CMK (cell line): Measurements from ENCODE around the gene SIPA1L3.
A peak's percentile ranks its signal among the peaks of the same experiment; 100 is the strongest.

Source experiments
- DNase-seq: peaks from one replicate; pipeline ENCODE4 v3.0.0-alpha.2; 2010; ENCODE audit warnings: low read depth

SIPA1L3 gene

DNA sequence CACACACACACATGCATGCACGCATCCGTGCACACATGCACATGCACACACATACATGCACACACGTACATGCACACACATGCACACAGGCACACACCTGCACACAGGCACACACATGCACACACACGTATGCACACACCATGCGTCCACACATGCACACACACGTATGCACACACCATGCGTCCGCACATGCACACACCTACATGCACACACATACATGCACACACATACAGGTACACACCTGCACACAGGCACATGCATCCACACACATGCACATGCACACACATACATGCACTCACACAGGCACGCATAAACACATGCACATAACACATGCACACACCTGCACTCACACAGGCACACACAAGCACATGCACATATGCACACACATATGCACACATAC lies 204.9 kb downstream of the SIPA1L3 start:
- no peak for DNase-seq

- no peak for DNase-seq
Observed at GRCh38 chr19:38114651-38115050, 207.6 kb downstream of the SIPA1L3 start.

GRCh38 chr19:38115271-38115802 lies 208.3 kb downstream of the SIPA1L3 start:
- DNase-seq, result peak; percentile 38

- DNase-seq, result no peak
Observed at GRCh38 chr19:38118176-38118575, 211.2 kb downstream of the SIPA1L3 start.

GRCh38 chr19:38120471-38121025 lies 213.5 kb downstream of the SIPA1L3 start:
- peak; percentile 85 for DNase-seq

- no peak for DNase-seq
Observed at GRCh38 chr19:38122402-38123093, 215.5 kb downstream of the SIPA1L3 start.

DNA sequence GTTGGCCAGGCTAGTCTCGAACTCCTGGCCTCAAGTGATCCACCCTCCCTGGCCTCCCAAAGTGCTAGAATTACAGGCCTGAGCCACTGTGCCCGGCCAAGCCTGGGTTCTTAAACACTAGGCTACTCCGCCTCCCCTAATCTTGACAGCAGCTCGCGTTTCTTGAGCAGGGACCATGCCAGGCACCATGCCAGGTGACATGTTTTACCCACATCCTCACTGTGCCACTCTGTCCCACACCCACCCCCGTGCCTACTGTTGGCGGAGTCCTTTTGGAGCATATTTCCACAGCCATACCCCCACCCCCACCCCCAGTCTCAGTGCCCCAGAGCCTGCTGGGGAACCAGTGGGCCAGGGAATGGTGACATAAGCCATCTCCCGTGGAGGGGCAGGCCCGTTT lies 218.2 kb downstream of the SIPA1L3 start:
- no peak for DNase-seq

DNA sequence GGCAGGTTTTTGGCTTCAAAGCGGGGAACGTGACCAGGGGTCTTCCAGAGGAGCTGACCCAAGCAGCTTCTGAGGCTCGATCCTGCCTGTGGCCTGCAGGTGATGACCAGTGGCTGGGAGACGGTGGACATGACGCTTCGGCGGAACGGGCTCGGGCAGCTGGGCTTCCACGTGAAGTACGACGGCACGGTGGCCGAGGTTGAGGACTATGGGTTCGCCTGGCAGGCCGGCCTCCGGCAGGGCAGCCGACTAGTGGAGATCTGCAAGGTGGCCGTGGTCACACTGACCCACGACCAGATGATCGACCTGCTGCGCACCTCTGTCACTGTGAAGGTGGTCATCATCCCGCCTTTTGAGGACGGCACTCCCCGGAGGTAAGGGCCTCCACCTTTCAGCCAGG lies 223.4 kb downstream of the SIPA1L3 start:
- no peak for DNase-seq

DNA sequence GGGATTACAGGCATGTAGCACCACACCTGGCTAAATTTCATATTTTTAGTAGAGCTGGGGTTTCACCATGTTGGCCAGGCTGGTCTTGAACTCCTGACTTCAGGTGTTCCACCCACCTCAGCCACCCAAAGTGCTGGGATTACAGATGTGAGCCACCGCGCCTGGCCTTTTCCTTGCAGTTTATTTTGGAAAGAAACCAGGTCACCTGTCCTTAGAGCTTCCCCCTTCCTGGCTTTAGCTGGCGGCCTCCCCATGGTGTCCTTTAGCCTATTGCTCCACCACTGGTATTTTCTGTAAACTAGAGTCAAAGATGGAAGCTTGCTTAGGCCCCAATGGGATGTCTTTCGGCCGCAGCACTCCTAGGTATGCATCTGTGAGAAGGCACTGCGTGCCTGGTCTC lies 225.8 kb downstream of the SIPA1L3 start:
- no peak for DNase-seq

DNA sequence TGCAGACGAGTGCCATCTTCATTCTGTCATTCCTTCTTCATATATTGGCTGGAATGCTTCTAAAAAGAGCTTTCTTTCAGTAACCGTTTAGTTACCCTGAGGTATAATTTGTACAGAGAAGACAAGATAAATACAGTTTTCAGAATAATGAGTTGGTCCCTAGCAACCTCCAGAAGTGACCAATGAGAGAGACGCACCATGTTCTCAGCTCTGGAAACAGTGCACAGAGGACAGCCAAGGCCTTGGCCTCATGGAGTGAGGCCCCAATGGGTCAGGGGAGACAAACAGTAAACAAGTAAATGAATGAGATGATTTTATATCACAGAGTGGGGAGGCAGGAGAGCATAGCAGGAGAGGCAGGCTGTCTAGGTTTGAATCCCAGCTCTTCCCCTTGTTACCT lies 226.3 kb downstream of the SIPA1L3 start:
- no peak for DNase-seq

- no peak for DNase-seq
Observed at GRCh38 chr19:38134540-38135149, 227.6 kb downstream of the SIPA1L3 start.

GRCh38 chr19:38135150-38135998 lies 228.4 kb downstream of the SIPA1L3 start:
- no peak for DNase-seq

GRCh38 chr19:38139122-38139521 lies 232.1 kb downstream of the SIPA1L3 start:
- no peak for DNase-seq

GRCh38 chr19:38141108-38141507 lies 234.1 kb downstream of the SIPA1L3 start:
- no peak for DNase-seq

DNA sequence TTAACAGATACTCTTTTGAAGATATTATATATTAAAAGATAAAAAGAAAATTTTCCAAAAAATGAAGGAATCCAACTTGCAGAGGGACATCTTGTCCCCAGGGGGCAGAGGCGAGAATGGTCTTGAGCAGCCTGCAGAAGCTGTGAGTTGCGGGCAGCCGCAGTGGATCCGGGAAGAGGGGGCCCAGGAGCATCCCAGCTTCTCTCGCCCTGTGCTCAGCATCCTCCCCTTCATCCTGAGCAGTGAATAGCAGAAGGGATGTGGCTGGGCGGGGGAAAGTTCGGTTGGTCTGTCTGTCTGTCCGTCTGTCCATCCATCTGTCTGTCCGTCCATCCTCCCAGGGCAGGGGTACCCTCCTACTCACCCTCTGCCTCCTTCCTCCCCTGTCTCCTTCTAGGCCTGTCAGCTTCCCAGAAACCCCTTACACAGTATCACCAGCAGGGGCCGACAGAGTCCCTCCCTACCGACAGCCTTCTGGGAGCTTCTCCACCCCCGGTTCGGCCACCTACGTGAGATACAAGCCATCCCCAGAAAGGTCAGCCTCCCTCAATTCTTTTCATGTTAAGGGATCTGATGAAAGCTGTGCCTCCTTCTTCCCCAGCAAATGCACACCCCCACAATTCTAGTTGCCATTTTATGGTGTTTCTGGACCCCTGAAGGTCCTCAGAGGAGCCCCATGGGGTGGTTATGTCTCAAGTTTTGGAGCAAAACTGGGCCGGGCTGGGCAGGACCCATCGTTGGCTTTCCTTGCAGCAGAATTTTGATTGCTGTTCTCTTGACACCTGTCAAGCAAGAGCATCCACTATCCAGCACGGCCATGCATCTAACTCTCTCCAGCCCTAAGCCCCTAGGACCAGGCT lies 235.4 kb downstream of the SIPA1L3 start:
- DNase-seq, result no peak

DNA sequence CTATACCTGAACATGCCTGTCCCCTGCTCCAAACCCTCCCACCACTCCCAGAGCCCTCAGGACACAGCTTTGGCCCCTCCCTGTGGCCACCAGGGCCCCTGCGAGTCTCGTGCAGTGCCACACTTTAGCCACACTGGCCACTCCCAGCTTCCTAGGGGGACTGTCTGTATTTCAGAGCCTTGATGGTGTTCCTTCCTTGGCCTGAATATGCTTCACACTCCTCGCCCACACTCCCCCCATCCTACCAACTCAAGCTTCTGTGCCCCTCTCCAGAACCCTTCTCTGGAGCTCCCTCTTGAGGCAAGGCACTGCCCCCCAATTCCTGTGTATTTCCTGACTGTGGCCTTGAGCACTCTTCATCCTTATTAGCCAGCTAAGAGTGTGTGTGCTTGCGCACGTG lies 236.8 kb downstream of the SIPA1L3 start:
- DNase-seq, result no peak

GRCh38 chr19:38144667-38145066 lies 237.7 kb downstream of the SIPA1L3 start:
- DNase-seq, result no peak

GRCh38 chr19:38145623-38146022 lies 238.6 kb downstream of the SIPA1L3 start:
- no peak for DNase-seq

DNA sequence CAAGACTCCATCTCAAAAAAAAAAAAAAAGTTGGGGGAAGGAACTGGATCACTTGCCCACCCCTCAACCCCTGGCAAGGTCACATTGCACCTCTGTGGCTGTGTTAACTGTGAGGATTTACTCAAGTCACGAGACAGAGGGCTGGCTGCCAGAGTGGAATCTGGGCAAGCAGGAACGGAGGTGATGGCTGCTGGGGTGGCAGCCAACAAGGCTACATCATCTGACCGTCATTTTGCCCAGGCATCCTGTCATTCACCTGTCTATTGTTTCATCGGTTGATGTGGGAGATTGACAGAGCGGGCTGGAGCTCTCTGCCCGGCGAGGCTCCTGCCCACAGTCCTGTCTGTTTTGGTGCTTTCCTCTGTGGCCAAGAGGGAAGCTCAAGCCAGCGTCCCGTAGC lies 241.3 kb downstream of the SIPA1L3 start:
- DNase-seq, result no peak

DNA sequence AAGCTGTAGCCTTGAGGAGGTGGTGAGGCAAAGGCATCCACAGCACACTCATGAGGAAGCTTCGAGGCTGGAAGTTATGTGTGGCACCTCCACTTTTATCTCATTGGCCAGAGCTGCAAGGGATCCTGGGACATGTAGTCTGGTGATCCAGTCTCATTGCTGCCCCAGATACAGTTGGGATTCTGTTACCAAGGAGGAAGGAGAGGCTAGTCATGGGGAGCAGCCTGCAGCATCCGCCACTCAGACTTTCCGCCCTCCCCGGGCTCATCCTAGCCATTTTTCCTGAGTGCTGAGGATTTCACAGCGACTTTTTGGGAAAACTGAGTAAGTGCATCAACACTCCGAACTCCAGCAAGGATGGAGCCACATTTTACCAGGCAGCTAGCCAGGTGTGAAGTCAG lies 242.7 kb downstream of the SIPA1L3 start:
- DNase-seq, result no peak

- no peak for DNase-seq
Observed at GRCh38 chr19:38151242-38151641, 244.2 kb downstream of the SIPA1L3 start.
